LNCaP clone FGC (cell line): ENCODE measurements around the gene CES3.

Experiments used
- DNase-seq: peaks from one replicate; pipeline ENCODE4 v3.0.0-alpha.2; 2011; ENCODE audit warnings: low read depth
- H3K4me3 ChIP-seq: 2 replicates; pipeline ENCODE4 v1.5.1; 2011; ENCODE audit warnings: mild to moderate bottlenecking, low read depth, low read length, control low read depth
- CTCF ChIP-seq: IDR thresholded peaks from 2 replicates; pipeline ENCODE4 v1.5.1; 2012; ENCODE audit warnings: mild to moderate bottlenecking; ENCODE audit not compliant: control insufficient read depth, insufficient read depth; ENCODE audit errors: extremely low read depth

Gene CES3

GRCh38 chr16:66926961-66927436, 34.1 kb upstream of the CES3 start:
- no peak overlapping the region for H3K4me3 ChIP-seq
- no peak for DNase-seq
- no peak for TF ChIP-seq CTCF

GRCh38 chr16:66927918-66928649, 33.0 kb upstream of the CES3 start:
- H3K4me3 ChIP-seq = no peak overlapping the region
- DNase-seq = no peak
- no peak for TF ChIP-seq CTCF

GRCh38 chr16:66928702-66929388, 32.2 kb upstream of the CES3 start:
- no peak overlapping the region for H3K4me3 ChIP-seq
- TF ChIP-seq CTCF = no peak
- DNase-seq = no peak

- TF ChIP-seq CTCF = no peak
- DNase-seq = no peak
Observed at GRCh38 chr16:66930189-66930588, 30.9 kb upstream of the CES3 start.

GRCh38 chr16:66931665-66932064, 29.4 kb upstream of the CES3 start:
- no peak for TF ChIP-seq CTCF
- no peak overlapping the region for H3K4me3 ChIP-seq
- no peak for DNase-seq

More at GRCh38 chr16:66930189-66930588, 30.9 kb upstream of the CES3 start:
- no peak overlapping the region for H3K4me3 ChIP-seq

- DNase-seq = no peak
- H3K4me3 ChIP-seq = no peak overlapping the region
- no peak for TF ChIP-seq CTCF
Observed at GRCh38 chr16:66932076-66932475, 29.0 kb upstream of the CES3 start.
